HTERT RPE-1 (cell line): ENCODE measurements around the gene TIMMDC1.

Experiments used
- in situ Hi-C: fragments of 300-500 bp; cut with MboI; formaldehyde crosslinking; loops from 4 replicates; pipeline ENCODE4 v1.14.3; 2020; ENCODE audit warnings: low sequenced_read_pairs

TIMMDC1 gene, protein sequence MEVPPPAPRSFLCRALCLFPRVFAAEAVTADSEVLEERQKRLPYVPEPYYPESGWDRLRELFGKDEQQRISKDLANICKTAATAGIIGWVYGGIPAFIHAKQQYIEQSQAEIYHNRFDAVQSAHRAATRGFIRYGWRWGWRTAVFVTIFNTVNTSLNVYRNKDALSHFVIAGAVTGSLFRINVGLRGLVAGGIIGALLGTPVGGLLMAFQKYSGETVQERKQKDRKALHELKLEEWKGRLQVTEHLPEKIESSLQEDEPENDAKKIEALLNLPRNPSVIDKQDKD

DNA sequence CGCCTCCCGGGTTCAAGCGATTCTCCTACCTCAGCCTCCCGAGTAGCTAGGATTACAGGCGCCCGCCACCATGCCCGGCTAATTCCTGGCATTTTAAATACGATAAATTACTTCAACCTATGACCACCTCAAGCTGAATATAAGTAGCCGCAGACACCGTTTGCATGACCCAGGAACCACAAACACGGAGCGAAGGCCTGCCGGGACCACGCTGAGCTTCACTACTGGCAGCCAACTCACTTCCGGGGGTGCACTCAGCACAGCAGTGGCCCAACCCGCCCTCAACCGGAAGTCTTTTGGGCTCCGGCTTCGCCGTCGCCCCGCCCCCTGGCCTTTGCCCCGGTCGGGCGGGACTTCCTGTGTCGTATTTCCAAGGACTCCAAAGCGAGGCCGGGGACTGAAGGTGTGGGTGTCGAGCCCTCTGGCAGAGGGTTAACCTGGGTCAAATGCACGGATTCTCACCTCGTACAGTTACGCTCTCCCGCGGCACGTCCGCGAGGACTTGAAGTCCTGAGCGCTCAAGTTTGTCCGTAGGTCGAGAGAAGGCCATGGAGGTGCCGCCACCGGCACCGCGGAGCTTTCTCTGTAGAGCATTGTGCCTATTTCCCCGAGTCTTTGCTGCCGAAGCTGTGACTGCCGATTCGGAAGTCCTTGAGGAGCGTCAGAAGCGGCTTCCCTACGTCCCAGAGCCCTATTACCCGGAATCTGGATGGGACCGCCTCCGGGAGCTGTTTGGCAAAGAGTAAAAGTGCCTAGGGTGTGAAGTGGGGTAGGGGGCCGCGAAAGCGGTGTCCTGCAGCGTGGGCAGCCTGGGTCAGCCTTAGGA is at the start of gene TIMMDC1:
TIMMDC1 (plus strand) TSS at position 362 of the 826 bp plus-strand sequence; CDS start at position 549, 187 bp downstream.
- in situ Hi-C loops, result no loop called here

DNA sequence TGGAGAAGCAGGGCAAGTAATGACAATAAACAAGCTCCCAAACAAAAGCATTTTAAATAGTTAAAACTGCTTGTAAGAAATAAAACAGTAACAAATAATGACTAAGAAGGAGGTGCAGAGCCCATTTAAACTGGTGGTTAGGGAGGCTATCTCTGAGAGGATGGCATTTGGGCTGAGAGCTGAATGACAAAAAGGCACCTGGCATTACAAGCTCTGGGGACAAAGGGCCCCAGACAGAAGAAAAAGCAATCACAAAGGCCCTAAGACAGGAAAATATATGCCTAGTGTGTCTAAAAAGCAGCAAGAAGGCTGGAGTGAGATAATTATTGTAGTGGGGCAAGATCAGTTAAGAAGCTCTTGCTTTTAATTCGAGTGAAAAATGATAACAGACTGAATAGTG is 44.5 kb upstream of the TIMMDC1 start:
- in situ Hi-C loops, result no loop called here

DNA sequence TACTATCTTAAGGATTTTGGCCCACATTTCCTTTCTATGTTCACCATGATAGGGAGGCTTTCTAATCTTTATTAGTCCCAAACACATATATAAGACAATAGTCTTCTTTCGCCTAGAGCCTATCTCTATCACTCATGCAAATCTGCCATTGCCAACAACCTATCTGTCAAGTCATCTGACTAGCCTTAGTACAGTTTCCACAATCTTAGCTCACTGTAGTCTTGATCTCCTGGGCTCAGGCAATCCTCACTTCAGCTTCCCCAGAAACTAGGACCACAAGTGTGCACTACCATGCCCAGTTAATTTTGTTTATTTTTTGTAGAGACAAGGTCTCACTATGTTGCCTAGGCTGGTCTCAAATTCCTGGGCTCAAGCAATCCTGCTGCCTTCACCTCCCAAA is 41.9 kb upstream of the TIMMDC1 start:
- in situ Hi-C loops, result no loop called here

DNA sequence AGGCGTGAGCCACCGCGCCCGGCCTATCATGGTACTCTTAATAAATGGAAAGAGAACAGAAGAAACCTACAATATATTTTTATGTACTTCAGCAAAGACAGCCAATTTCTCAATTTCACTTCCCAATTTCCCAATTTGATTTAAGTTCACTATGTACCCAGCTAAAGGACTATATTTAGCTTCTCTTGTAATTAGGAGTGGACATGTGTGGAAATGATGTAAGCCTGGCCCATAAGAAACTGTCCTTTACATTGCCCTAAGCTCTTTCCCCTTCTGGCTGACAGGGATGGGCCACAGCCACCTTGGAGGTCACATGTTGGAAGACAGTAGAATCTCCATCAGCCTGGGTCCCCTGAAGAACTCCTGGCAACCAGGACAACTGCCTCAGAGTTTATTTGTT is 41.1 kb upstream of the TIMMDC1 start:
- in situ Hi-C loops, result no loop called here

DNA sequence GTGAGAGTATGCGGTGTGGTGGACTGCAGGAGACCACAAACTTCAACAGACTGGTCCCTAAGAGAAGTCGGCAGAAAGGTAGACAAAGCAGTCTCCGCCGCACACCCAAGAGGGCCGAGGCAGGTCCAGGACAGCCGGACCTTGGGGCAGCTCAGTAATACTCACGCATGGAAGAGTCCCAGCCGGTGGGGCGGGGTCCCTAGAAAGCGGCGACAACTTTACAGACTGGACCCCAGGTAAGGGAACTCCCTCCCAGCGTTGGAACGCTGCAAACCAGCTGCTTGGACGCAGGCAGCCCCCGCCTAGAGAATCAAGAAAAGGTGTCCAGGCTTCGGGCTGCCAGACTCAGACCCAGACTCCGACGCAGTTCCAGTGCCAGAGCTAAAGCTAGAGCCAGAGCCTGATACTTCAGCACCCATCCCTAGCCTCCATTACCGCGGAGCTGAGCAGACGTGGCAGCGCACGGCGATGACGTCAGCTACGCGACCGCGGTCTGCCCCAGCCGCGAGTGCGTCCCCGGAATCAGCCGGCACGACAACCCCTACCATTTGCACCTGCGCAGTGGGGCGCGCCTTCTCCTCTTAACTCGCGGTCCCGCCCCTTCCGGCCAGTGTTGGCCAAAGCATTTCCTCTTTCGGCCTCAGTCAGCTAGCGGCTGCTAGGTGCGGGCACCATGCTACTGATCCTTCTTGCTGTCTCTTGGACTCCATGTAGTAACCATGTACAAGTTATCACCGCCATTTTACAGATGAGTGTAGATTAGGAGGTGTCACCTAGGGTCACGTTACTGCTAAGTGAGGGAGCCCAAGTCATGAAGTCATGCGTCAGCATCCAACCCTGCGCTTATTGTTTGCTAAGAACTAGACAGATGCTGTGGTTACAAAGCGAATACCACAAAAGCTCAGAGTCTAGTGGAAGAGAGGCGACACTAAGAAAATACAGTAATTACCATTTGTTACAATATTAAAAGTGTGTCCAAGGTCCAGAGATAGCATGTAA is 34.9 kb upstream of the TIMMDC1 start, which contains the start of gene TMEM39A:
TMEM39A (minus strand) TSS at position 445 of the 999 bp plus-strand sequence. CDS start 1,541 bp downstream, outside the sequence.
- in situ Hi-C loops, result no loop called here

DNA sequence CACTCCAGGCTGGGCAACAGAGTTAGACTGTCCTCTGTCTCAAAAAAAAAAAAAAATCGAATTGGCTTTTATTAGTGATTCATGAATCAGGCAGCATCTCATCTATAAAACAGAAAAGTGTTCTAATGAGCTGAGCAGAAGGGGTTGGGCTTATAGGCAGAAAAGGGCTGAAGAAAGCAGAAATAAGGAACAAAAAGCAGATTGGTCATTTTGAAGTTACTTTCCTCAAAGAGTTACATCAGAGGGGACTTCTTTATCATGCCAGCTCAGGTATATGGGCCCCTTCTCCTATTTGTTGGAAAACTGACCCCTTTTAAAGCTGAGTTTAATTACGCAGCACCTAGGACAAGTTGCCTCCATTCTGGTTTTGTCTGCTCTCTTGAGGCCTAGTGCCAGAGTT is 30.3 kb upstream of the TIMMDC1 start:
- in situ Hi-C loops, result no loop called here

DNA sequence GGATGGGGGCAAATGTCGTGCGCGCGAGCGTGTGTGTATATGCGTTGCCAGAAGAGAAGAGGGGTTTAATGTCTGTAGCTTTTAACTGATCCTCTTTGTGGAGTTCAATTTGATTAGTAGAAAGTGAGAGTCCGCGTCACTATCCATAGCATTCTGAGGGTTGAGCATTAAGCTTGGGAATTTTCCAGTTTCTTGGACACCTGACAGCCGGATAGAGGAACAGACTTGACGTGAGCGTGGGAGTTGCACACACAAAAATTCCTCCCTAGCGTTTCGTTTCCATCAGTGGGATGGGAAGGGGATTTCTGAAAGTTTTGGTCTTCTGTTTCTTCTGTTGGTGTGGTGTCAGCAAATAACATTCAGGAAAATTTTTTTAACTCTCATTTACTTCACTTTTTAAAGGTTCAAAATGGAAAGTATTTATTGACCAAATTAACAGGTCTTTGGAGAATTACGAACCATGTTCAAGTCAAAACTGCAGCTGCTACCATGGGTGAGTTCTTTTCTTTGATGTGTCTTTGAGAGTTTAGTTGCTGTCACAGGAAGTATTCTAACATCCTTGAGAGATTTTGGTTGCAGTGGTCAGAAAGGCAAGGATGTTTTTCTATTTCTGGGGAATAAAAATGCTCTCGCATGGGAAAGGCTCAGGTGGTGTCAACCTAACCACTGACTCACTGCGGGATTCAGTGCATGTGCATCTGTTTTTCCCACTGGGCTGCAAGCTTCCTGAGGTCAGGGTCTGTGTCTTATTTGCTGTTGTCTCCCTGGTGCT is 28.7 kb upstream of the TIMMDC1 start:
- in situ Hi-C loops, result no loop called here

DNA sequence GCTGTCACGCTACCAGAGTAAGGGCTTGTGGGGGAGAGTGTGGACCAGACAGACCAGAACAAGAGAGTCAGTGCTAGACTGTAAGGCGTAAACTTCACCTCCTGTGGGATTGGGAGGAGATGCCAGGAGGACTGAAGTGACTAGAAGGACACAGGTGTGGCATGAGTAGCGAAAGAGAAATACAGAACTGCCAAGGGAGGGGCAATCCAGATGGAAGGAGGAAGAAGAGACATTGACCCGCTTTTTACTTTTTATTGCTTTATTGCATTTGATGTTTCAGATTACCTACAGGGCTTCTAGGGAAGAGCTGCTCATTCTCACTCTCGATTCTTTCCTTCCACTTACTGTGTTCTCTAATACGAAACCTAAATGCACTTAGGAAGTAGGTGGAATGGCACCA is 27.5 kb upstream of the TIMMDC1 start:
- in situ Hi-C loops, result no loop called here

DNA sequence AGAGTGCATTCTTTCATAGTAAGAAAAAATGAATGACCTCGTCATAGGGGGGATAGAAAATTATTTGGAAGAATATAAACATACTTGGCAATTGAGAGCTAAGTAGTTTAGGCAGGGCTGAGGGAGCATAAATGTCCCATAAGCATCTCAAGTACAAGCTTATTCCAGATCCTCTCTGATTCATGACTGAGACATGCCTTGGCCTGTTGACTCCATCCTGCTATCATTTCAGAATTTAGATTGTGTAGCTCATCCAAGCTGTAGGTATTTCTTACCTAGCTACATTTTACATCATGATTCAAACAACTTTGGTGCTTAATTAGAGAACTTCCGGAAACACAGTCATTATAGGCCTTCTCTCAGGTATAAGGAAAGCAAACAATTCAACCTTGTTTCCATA is 17.3 kb upstream of the TIMMDC1 start:
- in situ Hi-C loops, result no loop called here

DNA sequence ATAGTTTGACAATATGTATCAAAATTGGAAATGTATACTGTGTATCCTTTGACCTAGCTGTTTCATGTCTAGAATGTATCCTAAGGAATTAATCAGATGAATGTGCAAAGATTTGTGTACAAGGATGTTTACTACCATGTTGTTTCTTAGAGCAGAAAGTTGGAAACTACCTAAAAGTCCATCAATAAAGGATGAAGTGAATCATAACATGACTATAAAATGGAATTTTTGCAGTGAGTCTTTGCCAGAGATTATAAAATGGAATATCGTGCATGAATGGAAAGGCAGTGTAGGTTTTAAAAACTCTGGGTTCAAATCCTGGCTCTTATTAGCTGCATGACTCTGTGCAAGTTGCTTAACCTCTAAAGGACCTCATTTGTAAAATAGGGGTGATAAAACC is 15.2 kb upstream of the TIMMDC1 start:
- in situ Hi-C loops, result no loop called here

DNA sequence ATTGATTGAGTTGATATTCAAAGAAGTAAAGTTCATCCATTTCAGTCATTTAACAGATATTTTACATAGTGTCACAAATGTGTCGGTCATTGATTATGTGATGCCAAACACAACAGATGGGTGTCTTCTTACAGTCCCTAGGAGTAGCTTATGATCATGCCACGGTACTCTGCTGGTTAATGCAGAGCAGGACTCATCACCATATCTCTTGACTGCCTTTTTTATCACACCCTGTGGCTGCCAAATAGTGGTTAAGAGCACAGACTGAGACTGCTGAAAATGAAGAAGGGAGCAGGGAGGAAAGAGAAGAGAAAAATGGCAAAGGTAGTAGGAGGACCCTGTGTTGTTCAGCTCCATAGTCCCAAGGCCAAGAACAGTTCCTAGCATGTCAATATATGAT is 12.8 kb upstream of the TIMMDC1 start:
- in situ Hi-C loops, result no loop called here

DNA sequence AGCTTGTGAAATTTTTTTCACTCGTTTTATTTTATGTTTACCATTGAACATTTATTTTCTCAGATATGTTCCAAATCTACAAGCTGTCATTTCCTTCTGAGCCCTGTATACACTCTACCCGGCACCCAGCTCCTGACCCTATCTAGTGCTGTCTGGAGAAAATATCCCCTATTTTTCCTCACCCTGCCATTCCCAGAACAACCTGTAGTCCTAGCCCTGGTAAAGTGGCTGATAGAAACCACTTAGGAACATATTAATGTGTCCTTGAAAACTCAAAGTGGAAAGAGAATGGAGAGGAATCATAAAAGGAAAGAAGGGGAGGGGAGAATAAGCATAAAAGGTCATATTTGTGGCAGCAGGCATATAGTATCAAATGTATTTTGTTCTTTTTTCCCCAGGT is 8.2 kb upstream of the TIMMDC1 start:
- in situ Hi-C loops, result no loop called here

DNA sequence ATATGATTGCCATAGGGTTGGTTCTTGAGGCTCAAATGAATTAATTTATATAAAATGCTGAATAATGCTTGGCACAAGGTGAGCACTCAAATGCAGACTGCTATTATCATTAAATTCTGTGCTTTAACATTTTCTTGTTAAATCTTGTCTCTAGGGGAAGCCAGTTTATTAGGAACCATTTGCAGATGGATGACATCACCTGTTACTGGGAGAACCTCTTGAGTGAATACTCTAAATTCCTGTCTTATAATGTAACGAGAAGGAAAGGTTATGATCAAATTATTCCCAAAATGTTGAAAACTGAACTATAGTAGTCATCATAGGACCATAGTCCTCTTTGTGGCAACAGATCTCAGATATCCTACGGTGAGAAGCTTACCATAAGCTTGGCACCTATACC is 6.2 kb upstream of the TIMMDC1 start:
- in situ Hi-C loops, result no loop called here

DNA sequence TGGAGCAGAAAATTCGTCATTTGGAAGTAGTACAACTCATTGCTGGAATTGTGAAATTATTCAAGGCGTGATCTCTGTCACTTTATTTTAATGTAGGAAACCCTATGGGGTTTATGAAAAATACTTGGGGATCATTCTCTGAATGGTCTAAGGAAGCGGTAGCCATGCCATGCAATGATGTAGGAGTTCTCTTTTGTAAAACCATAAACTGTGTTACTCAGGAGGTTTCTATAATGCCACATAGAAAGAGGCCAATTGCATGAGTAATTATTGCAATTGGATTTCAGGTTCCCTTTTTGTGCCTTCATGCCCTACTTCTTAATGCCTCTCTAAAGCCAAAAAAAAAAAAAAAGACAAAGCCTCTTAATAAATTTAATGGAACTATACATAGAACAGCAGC is 5.5 kb upstream of the TIMMDC1 start:
- in situ Hi-C loops, result no loop called here

DNA sequence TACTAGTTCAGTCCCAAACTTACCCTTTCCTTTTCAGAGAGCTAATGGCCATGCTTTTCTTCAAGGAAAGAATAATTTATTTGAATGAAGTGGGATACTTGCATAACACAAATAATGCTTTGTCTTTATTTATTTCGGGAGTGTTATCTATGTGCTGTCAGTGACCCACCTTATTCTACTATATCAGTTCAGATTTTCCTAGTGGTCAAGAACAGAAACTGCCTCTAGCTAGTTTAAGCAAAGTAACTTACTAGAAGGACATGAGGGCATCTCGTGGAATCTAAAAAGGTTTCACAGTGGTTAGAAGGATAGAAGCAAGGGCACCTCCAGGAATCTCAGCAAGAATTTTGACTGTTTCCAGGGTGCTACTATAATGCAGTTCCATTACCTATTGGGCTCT is 3.8 kb upstream of the TIMMDC1 start:
- in situ Hi-C loops, result no loop called here

DNA sequence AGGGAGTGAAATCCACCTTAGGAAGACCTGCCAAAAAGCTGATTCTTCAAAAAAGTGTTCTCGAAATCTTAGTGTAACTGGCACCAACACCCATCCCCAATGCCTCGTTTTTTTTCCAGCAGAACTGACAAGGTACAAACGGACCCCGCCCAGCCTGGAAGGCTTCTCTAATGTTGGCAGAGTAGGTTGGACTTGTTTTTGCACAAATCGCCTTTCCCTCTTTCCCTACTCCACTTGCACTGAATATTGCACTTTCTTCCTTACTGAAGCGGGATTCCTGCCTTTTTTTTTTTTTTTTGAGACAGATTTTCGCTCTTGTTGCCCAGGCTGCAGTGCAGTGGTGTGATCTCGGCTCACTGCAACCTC is 544 bp upstream of the TIMMDC1 start:
- in situ Hi-C loops, result no loop called here

DNA sequence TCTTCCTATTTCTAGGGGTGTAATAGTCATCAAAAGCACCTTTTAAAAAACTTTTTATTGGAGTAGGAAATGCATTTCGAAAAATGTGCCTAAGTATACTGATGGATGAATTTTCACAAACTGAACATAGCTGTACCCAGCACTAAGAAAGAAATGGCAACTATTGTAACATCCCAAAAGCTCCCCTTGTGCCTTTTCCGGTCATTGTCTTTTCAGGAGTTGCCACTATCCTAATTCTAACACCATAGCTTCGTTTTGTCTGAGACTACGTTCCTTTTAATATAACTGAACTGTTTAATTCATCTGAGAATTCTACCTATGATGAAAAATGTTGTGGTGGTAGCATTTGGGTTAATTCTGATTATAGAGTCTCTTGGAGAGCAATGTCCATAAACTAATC is 1.9 kb downstream of the TIMMDC1 start:
- in situ Hi-C loops, result no loop called here

DNA sequence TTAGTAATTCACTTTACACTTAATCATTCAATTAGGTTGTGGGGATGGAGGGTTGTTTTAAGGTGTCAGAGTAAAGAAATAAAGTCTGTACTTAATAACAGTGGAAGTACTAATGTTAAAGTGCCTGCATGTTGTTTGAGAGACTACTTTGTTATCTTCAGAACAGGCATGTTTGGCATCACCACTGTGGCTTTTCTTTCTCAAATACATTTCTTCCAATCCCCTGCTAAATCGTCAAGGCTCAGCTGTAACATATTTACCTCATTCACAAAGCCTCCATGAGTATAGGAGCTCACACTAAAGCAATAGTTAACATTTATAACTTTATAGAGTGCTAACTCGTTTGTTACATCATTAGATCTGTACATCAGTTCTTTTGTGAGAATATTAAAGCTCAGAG is 2.6 kb downstream of the TIMMDC1 start:
- in situ Hi-C loops, result no loop called here

DNA sequence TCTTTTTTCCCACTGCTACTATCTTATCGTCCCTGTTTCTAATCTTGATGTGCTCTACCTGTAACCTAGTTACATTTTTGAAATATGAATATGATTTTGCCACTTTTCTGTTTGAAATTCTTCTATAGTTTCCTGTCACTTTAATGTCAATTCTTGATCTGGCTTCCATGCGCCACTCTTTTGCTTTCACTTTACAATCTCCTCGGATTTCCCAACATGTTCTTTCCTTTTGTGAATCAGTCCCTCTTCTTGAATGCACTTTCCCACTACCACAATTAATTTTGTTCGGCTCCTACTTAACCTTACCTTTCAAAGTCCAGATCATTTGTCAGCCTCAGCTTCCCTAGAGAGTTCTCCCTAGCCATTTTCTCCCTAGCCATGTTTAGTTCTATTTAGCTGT is 8.3 kb downstream of the TIMMDC1 start:
- in situ Hi-C loops, result no loop called here

DNA sequence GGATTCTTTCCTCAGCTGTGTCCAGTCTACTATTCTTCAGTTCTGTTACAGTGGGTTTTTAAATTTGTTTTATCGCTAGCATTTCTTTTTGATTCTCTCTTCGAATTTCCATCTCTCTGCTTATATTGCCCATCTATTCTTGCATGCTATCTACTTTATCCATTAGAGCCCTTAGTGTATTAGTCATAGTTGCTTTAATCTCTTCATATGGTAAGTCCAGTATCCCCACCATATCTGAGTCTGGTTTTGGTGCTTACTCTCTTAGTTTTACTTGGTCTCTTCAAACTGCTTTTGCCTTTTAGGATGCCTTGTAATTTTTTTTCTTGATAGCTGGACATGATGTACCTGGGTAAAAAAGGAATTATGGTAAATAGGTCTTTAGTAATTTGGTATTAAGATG is 9.1 kb downstream of the TIMMDC1 start:
- in situ Hi-C loops, result no loop called here
